ENCODE measurements around the gene KRT84.

- TF ChIP-seq ZNF274 (IDR thresholded peaks at IDR 0.05; ENCODE audit: low read depth, low read length): no peak
- no peak for TF ChIP-seq YY1 (IDR thresholded peaks at IDR 0.05; ENCODE audit: insufficient read depth, insufficient read length)
- no peak for TF ChIP-seq SUZ12 (IDR thresholded peaks at IDR 0.05; ENCODE audit: extremely low read depth, insufficient read depth, insufficient read length)
Measured at GRCh38 chr12:52396656-52397055, 11.2 kb upstream of the KRT84 start.
